GM18951 (cell line): ENCODE data around the gene MTA3.
"Not testable (repeated sequence)": the region's sequence is repeated elsewhere in the genome, so short reads cannot be mapped to it uniquely, and the experiment has no call there.

Source experiments
- POLR2A ChIP-seq: IDR thresholded peaks from 4 replicates; pipeline ENCODE4 v1.6.1; 2011; ENCODE audit warnings: mild to moderate bottlenecking; ENCODE audit not compliant: insufficient read length, insufficient read depth; ENCODE audit errors: extremely low read depth
- in situ Hi-C: fragments of 300-500 bp; cut with MboI; formaldehyde crosslinking; loops from one replicate; pipeline ENCODE4 v1.12.0; 2022; ENCODE audit warnings: low sequenced_read_pairs, mixed read lengths, inconsistent platforms; ENCODE audit not compliant: unreplicated experiment

MTA3 gene

GRCh38 chr2:42556315-42556890 lies 12.0 kb upstream of the MTA3 start:
- no peak for TF ChIP-seq POLR2A
- in situ Hi-C loops: no loop called here

DNA sequence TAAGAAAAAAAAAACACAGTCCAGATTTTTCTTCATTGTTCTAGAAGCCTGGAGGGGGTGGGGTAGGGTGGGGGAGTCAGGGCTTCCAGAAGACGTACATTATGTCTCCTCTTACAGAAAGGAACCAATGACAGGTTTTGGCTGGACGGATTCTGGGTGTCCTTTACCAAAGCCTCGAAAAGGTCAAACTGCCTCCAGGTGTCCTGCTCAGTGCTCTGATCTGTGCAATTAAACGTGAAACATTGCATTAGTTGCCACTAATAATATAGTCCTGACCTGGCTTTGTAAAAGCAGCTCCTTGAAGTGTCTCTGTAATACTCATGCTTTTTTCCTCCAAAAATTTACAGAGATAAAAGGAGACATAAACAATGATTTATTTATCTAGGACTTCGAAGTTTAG lies 11.1 kb upstream of the MTA3 start:
- in situ Hi-C loops: no loop called here

DNA sequence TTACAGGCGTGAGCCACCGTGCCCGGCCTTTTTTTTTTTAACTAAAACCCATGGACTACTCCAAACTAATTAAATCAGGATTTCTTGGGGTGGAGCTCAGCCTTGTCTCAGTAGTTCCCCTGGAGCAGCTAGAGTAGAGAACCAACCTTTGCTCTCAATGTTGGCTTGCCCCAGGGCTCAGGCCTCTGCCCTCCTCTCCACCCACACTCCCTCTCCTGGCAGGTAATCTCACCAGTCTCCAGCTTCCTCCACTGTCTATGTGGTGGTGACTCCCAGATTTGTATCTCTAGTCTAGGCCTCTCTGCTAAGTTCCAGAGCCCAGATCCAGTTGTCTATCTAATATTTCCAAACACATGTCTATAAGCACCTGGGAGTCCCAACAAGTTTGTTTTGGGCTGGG lies 9.6 kb upstream of the MTA3 start:
- in situ Hi-C loops: no loop called here
- no peak for TF ChIP-seq POLR2A

More for the DNA sequence above, 11.1 kb upstream of the MTA3 start:
- no peak for TF ChIP-seq POLR2A

DNA sequence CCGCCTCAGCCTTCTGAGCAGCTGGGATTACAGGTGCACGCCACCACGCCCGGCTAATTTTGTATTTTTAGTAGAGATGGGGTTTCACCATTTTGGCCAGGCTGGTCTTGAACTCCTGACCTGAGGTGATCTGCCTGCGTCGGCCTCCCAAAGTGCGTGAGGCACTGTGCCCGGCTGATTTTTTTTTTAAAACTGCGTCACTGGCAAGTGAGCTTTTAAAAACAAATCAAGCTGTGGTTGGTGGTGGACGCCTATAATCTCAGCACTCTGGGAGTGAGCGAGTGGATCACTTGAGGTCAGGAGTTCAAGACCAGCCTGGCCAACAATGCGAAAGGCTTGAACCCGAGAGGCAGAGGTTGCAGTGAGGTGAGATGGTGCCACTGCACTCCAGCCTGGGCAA lies 8.3 kb upstream of the MTA3 start:
- in situ Hi-C loops: not testable (repeated sequence)

- in situ Hi-C loops: no loop called here
These were observed 7.5 kb upstream of the MTA3 start for GRCh38 chr2:42560899-42561298.

GRCh38 chr2:42562474-42563144 lies 5.8 kb upstream of the MTA3 start:
- no peak for TF ChIP-seq POLR2A
- in situ Hi-C loops: no loop called here

More at GRCh38 chr2:42560899-42561298, 7.5 kb upstream of the MTA3 start:
- no peak for TF ChIP-seq POLR2A

DNA sequence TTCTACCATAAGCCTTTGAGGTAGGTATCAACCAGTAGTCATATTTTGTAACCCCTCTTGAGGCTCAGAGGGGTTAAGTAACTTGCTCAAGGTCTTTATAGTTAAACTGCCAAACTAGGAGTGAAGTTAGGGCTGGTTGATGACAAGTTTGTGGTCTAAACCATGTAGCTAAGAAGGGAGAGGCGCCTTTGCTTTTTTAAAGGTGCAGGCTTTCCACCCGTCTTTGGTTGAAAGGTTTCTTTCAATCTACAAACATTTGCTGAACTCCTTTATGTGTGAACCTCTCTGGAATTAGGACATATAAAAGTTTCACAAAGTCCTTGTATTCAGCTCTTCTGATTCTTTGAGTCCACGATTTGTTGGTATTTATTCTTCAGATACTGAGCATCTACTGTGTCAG lies 2.4 kb upstream of the MTA3 start:
- in situ Hi-C loops: no loop called here
- no peak for TF ChIP-seq POLR2A

DNA sequence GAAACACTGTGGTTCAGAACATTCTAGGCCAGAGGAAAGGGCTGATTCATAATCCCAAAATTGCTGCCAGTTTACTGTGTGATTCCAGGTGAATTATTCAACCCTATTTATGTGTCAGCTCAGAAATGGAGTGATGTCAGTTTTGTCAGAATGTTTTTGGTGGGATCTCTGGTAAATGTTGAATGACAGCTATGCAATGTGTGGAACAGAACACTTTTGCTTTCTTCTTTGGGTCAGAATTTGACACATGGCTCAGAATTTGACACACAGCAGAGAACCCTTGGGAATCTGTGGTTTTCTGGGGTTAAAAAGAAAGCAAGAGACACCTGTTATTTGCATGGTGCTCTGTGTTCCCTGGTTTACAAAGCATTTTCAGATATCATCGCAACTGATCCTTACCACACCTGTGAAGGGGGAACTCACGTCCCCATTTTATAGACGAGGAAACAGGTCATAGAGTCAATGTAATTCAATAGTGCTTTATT lies 1.6 kb upstream of the MTA3 start:
- in situ Hi-C loops: no loop called here

GRCh38 chr2:42567364-42567763 lies 1.1 kb upstream of the MTA3 start:
- in situ Hi-C loops: no loop called here
- no peak for TF ChIP-seq POLR2A

More for the DNA sequence above, 1.6 kb upstream of the MTA3 start:
- TF ChIP-seq POLR2A: no peak

GRCh38 chr2:42567806-42568400 lies 529 bp upstream of the MTA3 start:
- in situ Hi-C loops: no loop called here
- TF ChIP-seq POLR2A: peak; percentile 56

- no peak for TF ChIP-seq POLR2A
- in situ Hi-C loops: no loop called here
These were observed 782 bp downstream of the MTA3 start for GRCh38 chr2:42569116-42569711.

DNA sequence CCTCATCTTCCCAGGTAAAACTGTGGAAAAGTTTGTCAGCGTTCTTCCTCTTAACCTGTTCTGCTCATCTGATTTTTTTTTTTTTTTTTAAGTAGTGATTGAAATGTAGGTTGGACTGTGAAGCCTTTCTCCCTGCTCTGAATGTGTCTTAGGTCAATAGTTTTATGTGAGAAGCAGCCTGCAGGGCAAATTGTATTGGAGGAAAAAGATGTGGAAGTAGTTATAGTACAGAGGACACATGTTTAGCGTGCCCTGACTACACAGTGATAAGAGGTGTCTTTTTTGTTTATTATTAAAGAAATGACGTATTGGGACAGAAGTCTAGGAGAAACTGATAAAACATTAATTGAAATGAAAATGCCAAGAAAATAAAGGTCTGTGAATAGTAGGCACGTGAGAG lies 1.5 kb downstream of the MTA3 start:
- in situ Hi-C loops: no loop called here
- no peak for TF ChIP-seq POLR2A

DNA sequence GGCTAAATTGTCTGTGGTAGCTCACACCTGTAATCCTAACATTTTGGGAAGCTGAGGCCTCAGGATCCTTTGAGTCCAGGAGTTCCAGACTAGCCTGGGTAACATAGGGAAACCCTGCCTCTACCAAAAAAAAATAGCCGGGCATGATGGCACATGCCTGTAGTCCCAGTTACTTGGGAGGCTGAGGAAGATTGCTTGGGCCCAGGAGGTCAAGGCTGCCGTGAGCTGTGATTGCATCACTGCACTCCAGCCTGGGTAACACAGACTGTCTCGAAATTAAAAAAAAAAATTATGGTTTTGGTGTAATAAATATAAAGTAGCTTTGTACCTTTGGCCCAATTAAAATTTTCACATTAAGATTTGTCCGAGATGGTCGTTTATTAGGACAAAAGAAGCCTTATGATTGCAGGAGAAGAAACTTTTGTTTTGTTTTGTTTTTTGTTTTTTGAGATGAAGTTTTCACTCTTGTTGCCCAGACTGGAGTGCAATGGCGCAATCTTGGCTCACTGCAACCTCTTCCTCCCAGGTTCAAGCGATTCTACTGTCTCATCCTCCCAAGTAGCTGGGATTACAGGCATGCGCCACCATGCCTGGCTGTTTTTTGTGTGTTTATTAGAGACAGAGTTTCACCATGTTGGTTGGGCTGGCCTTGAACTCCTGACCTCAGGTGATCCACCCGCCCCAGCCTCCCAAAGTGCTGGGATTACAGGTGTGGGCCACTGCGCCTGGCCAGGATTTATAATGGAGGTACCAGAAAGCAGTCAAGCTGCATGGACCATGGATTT lies 4.1 kb downstream of the MTA3 start:
- TF ChIP-seq POLR2A: no peak
- in situ Hi-C loops: no loop called here
